SU-DHL-6 (cell line): ENCODE data around the gene CDKAL1.

Experiments used
- CTCF ChIP-seq: fragments of 200-600 bp; sonication (generic); IDR thresholded peaks from one replicate; pipeline ENCODE4 v1.5.1; 2017; ENCODE audit warnings: antibody characterized with exemption, mild to moderate bottlenecking, low read length, moderate library complexity; ENCODE audit not compliant: insufficient read depth, poor library complexity, severe bottlenecking
- EZH2phosphoT487 ChIP-seq: fragments of 200-600 bp; sonication (generic), shearing (Covaris generic); conservative IDR thresholded peaks from 2 replicates; pipeline ENCODE4 v1.6.1; 2018; ENCODE audit warnings: mild to moderate bottlenecking, antibody characterized with exemption, low read length, moderate library complexity, mixed read lengths

GRCh38 chr6:21138336-21139069 is 604.2 kb downstream of the CDKAL1 start:
- TF ChIP-seq CTCF = no peak
- TF ChIP-seq EZH2phosphoT487 = no peak
